Posterior cingulate gyrus (tissue), 11 donors: Measurements from ENCODE around the gene TTC28.
"Not testable (repeated sequence)": the region's sequence is repeated elsewhere in the genome, so short reads cannot be mapped to it uniquely, and the experiment has no call there.

Experiments
- DNase-seq, 10 donors: peaks; one replicate each; pipeline versions ENCODE4 v3.0.0 to v3.0.0-alpha.2; 2020 to 2021; ENCODE audit warnings: mixed read lengths in 3 of 10
- intact Hi-C: fragments of 100-400 bp; cut with DNase I; formaldehyde crosslinking; loops from one replicate; pipeline ENCODE4 v1.15.1; 2023

TTC28 gene

GRCh38 chr22:28175730-28176492, 503.7 kb downstream of the TTC28 start:
- intact Hi-C loops: no loop called here
- DNase-seq: no peak

- DNase-seq: no peak
- intact Hi-C loops: no loop called here
Observed at GRCh38 chr22:28174509-28174908, 505.1 kb downstream of the TTC28 start.

- intact Hi-C loops: no loop called here
- DNase-seq: no peak
Observed at GRCh38 chr22:28172892-28173670, 506.6 kb downstream of the TTC28 start.

- DNase-seq: no peak
- intact Hi-C loops: no loop called here
Observed at GRCh38 chr22:28171712-28172111, 507.9 kb downstream of the TTC28 start.

- no peak for DNase-seq
- intact Hi-C loops: no loop called here
Observed at GRCh38 chr22:28171115-28171514, 508.5 kb downstream of the TTC28 start.

GRCh38 chr22:28169314-28169713, 510.3 kb downstream of the TTC28 start:
- DNase-seq, intact Hi-C loops: not testable (repeated sequence)

- intact Hi-C loops: no loop called here
- no peak for DNase-seq
Observed at GRCh38 chr22:28155808-28156207, 523.8 kb downstream of the TTC28 start.

GRCh38 chr22:28154861-28155260, 524.8 kb downstream of the TTC28 start:
- intact Hi-C loops: no loop called here
- DNase-seq: no peak

GRCh38 chr22:28151151-28151816, 528.4 kb downstream of the TTC28 start:
- intact Hi-C loops: no loop called here
- no peak for DNase-seq

- intact Hi-C loops: no loop called here
Observed at GRCh38 chr22:28148816-28149465, 530.7 kb downstream of the TTC28 start.

GRCh38 chr22:28147401-28147800, 532.2 kb downstream of the TTC28 start:
- intact Hi-C loops: no loop called here
- DNase-seq: no peak

More at GRCh38 chr22:28148816-28149465, 530.7 kb downstream of the TTC28 start:
- no peak for DNase-seq

- peak in 1 of 10 donors; percentile 67 for DNase-seq
- intact Hi-C loops: no loop called here
Observed at GRCh38 chr22:28146401-28147314, 533.0 kb downstream of the TTC28 start.

- intact Hi-C loops: no loop called here
- DNase-seq: no peak
Observed at GRCh38 chr22:28143961-28144745, 535.5 kb downstream of the TTC28 start.

- intact Hi-C loops: no loop called here
- DNase-seq: no peak
Observed at GRCh38 chr22:28143241-28143865, 536.3 kb downstream of the TTC28 start.

- DNase-seq: no peak
- intact Hi-C loops: no loop called here
Observed at GRCh38 chr22:28142361-28142961, 537.2 kb downstream of the TTC28 start.

- intact Hi-C loops: no loop called here
Observed at GRCh38 chr22:28141614-28142013, 538.0 kb downstream of the TTC28 start.

GRCh38 chr22:28139961-28140360, 539.7 kb downstream of the TTC28 start:
- no peak for DNase-seq
- intact Hi-C loops: no loop called here

More at GRCh38 chr22:28141614-28142013, 538.0 kb downstream of the TTC28 start:
- DNase-seq: no peak

- no peak for DNase-seq
- intact Hi-C loops: no loop called here
Observed at GRCh38 chr22:28139516-28139915, 540.1 kb downstream of the TTC28 start.
